Small intestine (tissue), 7 donors: ENCODE data around the gene PKP4. TPM values are rescaled to one million over a fixed set of nuclear protein-coding genes. Genes with fewer than 3 reads are reported as not detected.

Source experiments
- DNase-seq, 2 donors: peaks; one replicate each; pipeline versions ENCODE4 v3.0.0 to v3.0.0-alpha.2; 2013
- FAIRE-seq: peaks from 2 replicates; lab custom pipeline; 2012; peaks lifted over from hg19 to GRCh38; lab: Jason Lieb, UNC
- H3K27ac ChIP-seq, 3 donors: one replicate each; pipeline ENCODE4 v1.5.1; 2013; ENCODE audit warnings: low read length in 2 of 3, mild to moderate bottlenecking in 2 of 3, control low read depth in 1 of 3, inconsistent platforms in 1 of 3, low read depth in 1 of 3, moderate library complexity in 1 of 3
- H3K27me3 ChIP-seq, 3 donors: one replicate each; pipeline ENCODE4 v1.6.1; 2013; ENCODE audit warnings: low read length in 3 of 3, inconsistent platforms in 1 of 3; ENCODE audit not compliant: control insufficient read depth in 3 of 3, insufficient read depth in 3 of 3
- H3K36me3 ChIP-seq, 3 donors: one replicate each; pipeline ENCODE4 v1.6.1; 2013; ENCODE audit warnings: low read length in 3 of 3, inconsistent platforms in 1 of 3, low read depth in 1 of 3, mild to moderate bottlenecking in 1 of 3, moderate library complexity in 1 of 3; ENCODE audit not compliant: control insufficient read depth in 3 of 3, insufficient read depth in 2 of 3
- H3K4me1 ChIP-seq, 3 donors: one replicate each; pipeline ENCODE4 v1.6.1; 2013; ENCODE audit warnings: low read length in 2 of 3, inconsistent platforms in 1 of 3, low read depth in 1 of 3, mild to moderate bottlenecking in 1 of 3, moderate library complexity in 1 of 3; ENCODE audit not compliant: control insufficient read depth in 3 of 3, insufficient read depth in 2 of 3
- H3K4me3 ChIP-seq, 3 donors: one replicate each; pipeline ENCODE4 v1.5.1; 2013; ENCODE audit warnings: low read length in 3 of 3, control low read depth in 1 of 3, inconsistent platforms in 1 of 3, low read depth in 1 of 3, mild to moderate bottlenecking in 1 of 3, moderate library complexity in 1 of 3
- H3K9me3 ChIP-seq, 2 donors: one replicate each; pipeline ENCODE4 v1.6.1; 2013; ENCODE audit warnings: low read depth in 1 of 2, low read length in 1 of 2; ENCODE audit not compliant: control insufficient read depth in 2 of 2, insufficient read depth in 1 of 2
- WGBS, 3 donors: extraction: QIAGEN DNeasy Blood & Tissue Kit; methylation state at CpG; one replicate each; pipeline ENCODE4 v1.1.7; 2013; 5-methylcytosine and 5-hydroxymethylcytosine counted together
- polyA plus RNA-seq, 4 donors: library from polyadenylated mRNA; stranded (reverse) in 3 of 4; unstranded in 1 of 4; fragments of 200-250 nt in 3 of 4; fragments of 120-200 nt in 1 of 4; gene quantifications; one replicate each; pipeline versions ENCODE4 v1.2.1 to v1.2.3, GENCODE V29; 2013
- donor health status: healthy with polysubstance abuse.
- donor health status: control.
- donor health status: control.
- donor health status: Bipolar disorder and iron deficiency.
- donor health status: healthy.

PKP4 gene
- polyA plus RNA-seq, 4 donors = 16.8 to 54.3 (median 23.3) TPM

GRCh38 chr2:158624071-158624667, 167.4 kb downstream of the PKP4 start:
- no peak overlapping the region for H3K27ac ChIP-seq
- FAIRE-seq (no peak), DNase-seq (no peak)
- no peak overlapping the region for H3K4me3 ChIP-seq
- WGBS, 3 donors = 93 to 97% (median 95%) methylated on average over 3 of the region's 3 CpGs
- H3K27me3 ChIP-seq = no peaks in the 10 kb centered on the region
- H3K4me1 ChIP-seq = peaks cover 0 to 3% (median 0%) of the 10 kb centered on the region in 3 donors
- H3K36me3 ChIP-seq = peaks cover 6 to 22% (median 7%) of the 10 kb centered on the region in 3 donors
- H3K9me3 ChIP-seq = no peaks in the 10 kb centered on the region

GRCh38 chr2:158624961-158625360, 168.2 kb downstream of the PKP4 start:
- no peak for FAIRE-seq
- no peak for DNase-seq
- peaks cover 6 to 22% (median 7%) of the 10 kb centered on the region in 3 donors for H3K36me3 ChIP-seq
- no peaks in the 10 kb centered on the region for H3K4me1 ChIP-seq
- WGBS, 3 donors = 97 to 99% (median 98%) methylated on average over 19 of the region's 19 CpGs
- no peaks in the 10 kb centered on the region for H3K27me3 ChIP-seq
- no peaks in the 10 kb centered on the region for H3K9me3 ChIP-seq
- H3K27ac ChIP-seq = no peak overlapping the region
- H3K4me3 ChIP-seq = no peak overlapping the region

- WGBS, 3 donors = 69 to 84% (median 82%) methylated on average over 5 of the region's 5 CpGs
- no peaks in the 10 kb centered on the region for H3K27me3 ChIP-seq
- no peaks in the 10 kb centered on the region for H3K4me1 ChIP-seq
- H3K9me3 ChIP-seq = no peaks in the 10 kb centered on the region
- DNase-seq (no peak), FAIRE-seq (no peak)
- H3K4me3 ChIP-seq = no peak overlapping the region
- no peak overlapping the region for H3K27ac ChIP-seq
- peaks cover 0 to 18% (median 10%) of the 10 kb centered on the region in 3 donors for H3K36me3 ChIP-seq
Observed at GRCh38 chr2:158629116-158629515, 172.4 kb downstream of the PKP4 start.

- 93 to 97% (median 95%) methylated on average over 2 of the region's 2 CpGs for WGBS, 3 donors
- Histone ChIP-seq H3K9me3 (no peaks in the 10 kb centered on the region), H3K4me3 (no peak overlapping the region), H3K27me3 (no peaks in the 10 kb centered on the region), H3K27ac (no peak overlapping the region), H3K4me1 (no peaks in the 10 kb centered on the region), H3K36me3 (peaks cover 0 to 18% (median 7%) of the 10 kb centered on the region in 3 donors)
- DNase-seq = no peak
- FAIRE-seq = no peak
Observed at GRCh38 chr2:158633261-158633660, 176.5 kb downstream of the PKP4 start.

- H3K4me3 ChIP-seq = no peak overlapping the region
- no peak for DNase-seq
- no peaks in the 10 kb centered on the region for H3K4me1 ChIP-seq
- no peak for FAIRE-seq
- WGBS, 3 donors = 93 to 94% (median 93%) methylated on average over 5 of the region's 5 CpGs
- H3K9me3 ChIP-seq = no peaks in the 10 kb centered on the region
- peaks cover 0 to 17% (median 5%) of the 10 kb centered on the region in 3 donors for H3K36me3 ChIP-seq
- H3K27ac ChIP-seq = no peak overlapping the region
- H3K27me3 ChIP-seq = no peaks in the 10 kb centered on the region
Observed at GRCh38 chr2:158634627-158635026, 177.9 kb downstream of the PKP4 start.

GRCh38 chr2:158635961-158636601, 179.3 kb downstream of the PKP4 start:
- Histone ChIP-seq H3K4me3 (no peak overlapping the region), H3K9me3 (no peaks in the 10 kb centered on the region), H3K27ac (no peak overlapping the region), H3K36me3 (peaks cover 2 to 23% (median 7%) of the 10 kb centered on the region in 3 donors), H3K27me3 (no peaks in the 10 kb centered on the region), H3K4me1 (no peaks in the 10 kb centered on the region)
- 62 to 86% (median 75%) methylated on average over 3 of the region's 3 CpGs for WGBS, 3 donors
- no peak for DNase-seq
- no peak for FAIRE-seq

GRCh38 chr2:158637357-158637756, 180.6 kb downstream of the PKP4 start:
- Histone ChIP-seq H3K9me3 (no peaks in the 10 kb centered on the region), H3K4me3 (no peak overlapping the region), H3K27ac (no peak overlapping the region), H3K36me3 (peaks cover 2 to 20% (median 5%) of the 10 kb centered on the region in 3 donors), H3K4me1 (no peaks in the 10 kb centered on the region), H3K27me3 (no peaks in the 10 kb centered on the region)
- no peak for DNase-seq
- FAIRE-seq = no peak
- WGBS, 3 donors = 85 to 95% (median 87%) methylated on average over 7 of the region's 7 CpGs

- FAIRE-seq = no peak
- peaks cover 0 to 1% of the 10 kb centered on the region in 2 donors for H3K9me3 ChIP-seq
- H3K36me3 ChIP-seq = peaks cover 2 to 27% (median 2%) of the 10 kb centered on the region in 3 donors
Observed at GRCh38 chr2:158644139-158644538, 187.4 kb downstream of the PKP4 start.

More at GRCh38 chr2:158644139-158644538, 187.4 kb downstream of the PKP4 start:
- H3K27ac ChIP-seq = no peak overlapping the region
- H3K4me1 ChIP-seq = no peaks in the 10 kb centered on the region
- H3K27me3 ChIP-seq = no peaks in the 10 kb centered on the region
- 72 to 73% (median 73%) methylated on average over 4 of the region's 4 CpGs for WGBS, 3 donors
- no peak for DNase-seq
- no peak overlapping the region for H3K4me3 ChIP-seq
